ENCODE data around the gene STK36.

DNA sequence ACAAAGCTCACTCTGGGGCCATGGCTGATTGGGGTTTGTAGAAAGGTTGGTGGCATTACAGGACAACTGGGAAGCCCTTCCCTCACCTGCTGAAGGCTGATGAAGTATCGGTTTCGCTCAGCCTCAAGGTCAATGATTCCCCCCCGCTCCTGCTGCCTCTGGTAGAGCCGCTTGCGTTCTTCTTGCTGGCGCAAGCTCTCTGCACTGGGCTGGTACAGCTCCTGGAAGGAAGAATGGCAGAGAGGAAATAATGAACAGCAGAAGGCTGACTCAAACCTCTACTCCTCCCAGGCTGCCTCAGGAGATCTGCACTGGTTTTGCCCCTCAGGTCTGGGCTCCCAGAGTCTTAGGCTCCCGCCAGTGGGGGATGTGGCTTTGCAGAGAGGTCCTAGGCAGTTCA is 7.2 kb upstream of the STK36 start:
- TF ChIP-seq, protein P1, sequence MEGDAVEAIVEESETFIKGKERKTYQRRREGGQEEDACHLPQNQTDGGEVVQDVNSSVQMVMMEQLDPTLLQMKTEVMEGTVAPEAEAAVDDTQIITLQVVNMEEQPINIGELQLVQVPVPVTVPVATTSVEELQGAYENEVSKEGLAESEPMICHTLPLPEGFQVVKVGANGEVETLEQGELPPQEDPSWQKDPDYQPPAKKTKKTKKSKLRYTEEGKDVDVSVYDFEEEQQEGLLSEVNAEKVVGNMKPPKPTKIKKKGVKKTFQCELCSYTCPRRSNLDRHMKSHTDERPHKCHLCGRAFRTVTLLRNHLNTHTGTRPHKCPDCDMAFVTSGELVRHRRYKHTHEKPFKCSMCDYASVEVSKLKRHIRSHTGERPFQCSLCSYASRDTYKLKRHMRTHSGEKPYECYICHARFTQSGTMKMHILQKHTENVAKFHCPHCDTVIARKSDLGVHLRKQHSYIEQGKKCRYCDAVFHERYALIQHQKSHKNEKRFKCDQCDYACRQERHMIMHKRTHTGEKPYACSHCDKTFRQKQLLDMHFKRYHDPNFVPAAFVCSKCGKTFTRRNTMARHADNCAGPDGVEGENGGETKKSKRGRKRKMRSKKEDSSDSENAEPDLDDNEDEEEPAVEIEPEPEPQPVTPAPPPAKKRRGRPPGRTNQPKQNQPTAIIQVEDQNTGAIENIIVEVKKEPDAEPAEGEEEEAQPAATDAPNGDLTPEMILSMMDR (IDR thresholded peaks at IDR 0.05), result no peak
- no peak for TF ChIP-seq EZH2 (IDR thresholded peaks at IDR 0.05; ENCODE audit: borderline replicate concordance, insufficient read depth, low read depth, low read length, poor library complexity, severe bottlenecking)

Data from B cell (primary cell).